ENCODE measurements around the gene VWA2.

The VWA2 gene

GRCh38 chr10:114272696-114273095 is 33.6 kb downstream of the VWA2 start:
- ATAC-seq: no peak
- TF ChIP-seq ZNF8 (CRISPR knock-in tag; IDR thresholded peaks at IDR 0.05): no peak
- no peak for TF ChIP-seq ZNF565 (CRISPR knock-in tag; conservative IDR thresholded peaks at IDR 0.05; ENCODE audit: low read depth)
- TF ChIP-seq PATZ1 (CRISPR knock-in tag; IDR thresholded peaks at IDR 0.05; ENCODE audit: borderline replicate concordance): no peak
- no peak for TF ChIP-seq GLIS3 (CRISPR knock-in tag; IDR thresholded peaks at IDR 0.05)
- TF ChIP-seq ZFP30 (CRISPR knock-in tag; IDR thresholded peaks at IDR 0.05): no peak
- TF ChIP-seq ZFP3 (CRISPR knock-in tag; IDR thresholded peaks at IDR 0.05): no peak
- TF ChIP-seq ZNF70 (CRISPR knock-in tag; IDR thresholded peaks at IDR 0.05): no peak
- TF ChIP-seq CSDC2 (CRISPR knock-in tag; IDR thresholded peaks at IDR 0.05): no peak
- TF ChIP-seq TSHZ2 (CRISPR knock-in tag; IDR thresholded peaks at IDR 0.05): no peak
- no peak for TF ChIP-seq SNAI2 (CRISPR knock-in tag; IDR thresholded peaks at IDR 0.05)
- no peak for TF ChIP-seq TCF4 (CRISPR knock-in tag; IDR thresholded peaks at IDR 0.05; ENCODE audit: borderline replicate concordance)
- TF ChIP-seq ARNTL (CRISPR knock-in tag; IDR thresholded peaks at IDR 0.05; ENCODE audit: borderline replicate concordance, low read depth): no peak

- ATAC-seq: no peak
- TF ChIP-seq BACH2 (CRISPR knock-in tag; IDR thresholded peaks at IDR 0.05; ENCODE audit: borderline replicate concordance) (no peak), CSDC2 (CRISPR knock-in tag; IDR thresholded peaks at IDR 0.05) (no peak), SNAI2 (CRISPR knock-in tag; IDR thresholded peaks at IDR 0.05) (no peak), POU6F1 (CRISPR knock-in tag; IDR thresholded peaks at IDR 0.05; ENCODE audit: borderline replicate concordance, low read depth) (no peak), RARB (CRISPR knock-in tag; IDR thresholded peaks at IDR 0.05) (no peak), ZFP3 (CRISPR knock-in tag; IDR thresholded peaks at IDR 0.05) (no peak), ZNF70 (CRISPR knock-in tag; IDR thresholded peaks at IDR 0.05) (no peak), GLIS3 (CRISPR knock-in tag; IDR thresholded peaks at IDR 0.05) (no peak), TSHZ2 (CRISPR knock-in tag; IDR thresholded peaks at IDR 0.05) (no peak), OSR1 (CRISPR knock-in tag; IDR thresholded peaks at IDR 0.05) (no peak), TOX (CRISPR knock-in tag; IDR thresholded peaks at IDR 0.05; ENCODE audit: borderline replicate concordance) (no peak), ESRRG (CRISPR knock-in tag; IDR thresholded peaks at IDR 0.05) (no peak), CSRNP3 (CRISPR knock-in tag; IDR thresholded peaks at IDR 0.05) (no peak), ISL1 (CRISPR knock-in tag; IDR thresholded peaks at IDR 0.05) (no peak), PPARA (CRISPR knock-in tag; IDR thresholded peaks at IDR 0.05; ENCODE audit: borderline replicate concordance) (no peak), ZFP30 (CRISPR knock-in tag; IDR thresholded peaks at IDR 0.05) (no peak), ZNF8 (CRISPR knock-in tag; IDR thresholded peaks at IDR 0.05) (no peak)
Observed at GRCh38 chr10:114273910-114274309, 34.9 kb downstream of the VWA2 start.

Data from SK-N-SH treated with all-trans-retinoic acid at 6 μM for 48 hours (cell line).